ENCODE measurements around the gene ANKRD60.

- TF ChIP-seq CTCF (IDR thresholded peaks at IDR 0.05; ENCODE audit: low read depth, low read length) (no peak), EZH2phosphoT487 (IDR thresholded peaks at IDR 0.05; ENCODE audit: low read depth) (no peak)
Observed at GRCh38 chr20:58222446-58222845, 6.0 kb downstream of the ANKRD60 start.

Data from OCI-LY3 (cell line).